Medulla oblongata (tissue), 1 donor: ENCODE data around the gene CFAP45.

ENCODE experiments used
- DNase-seq: peaks from one replicate; pipeline ENCODE4 v3.0.0-alpha.2; 2015; ENCODE audit errors: extremely low spot score

CFAP45 gene

GRCh38 chr1:159853417-159854115 is 46.4 kb downstream of the CFAP45 start:
- DNase-seq, result no peak

- no peak for DNase-seq
These were observed 48.6 kb downstream of the CFAP45 start for GRCh38 chr1:159851407-159851806.

GRCh38 chr1:159849626-159850366 is 50.2 kb downstream of the CFAP45 start:
- no peak for DNase-seq

GRCh38 chr1:159848326-159848725 is 51.6 kb downstream of the CFAP45 start:
- no peak for DNase-seq

- no peak for DNase-seq
These were observed 52.7 kb downstream of the CFAP45 start for GRCh38 chr1:159847231-159847630.

- no peak for DNase-seq
These were observed 54.0 kb downstream of the CFAP45 start for GRCh38 chr1:159845751-159846629.

- no peak for DNase-seq
These were observed 56.5 kb downstream of the CFAP45 start for GRCh38 chr1:159843459-159843858.

GRCh38 chr1:159841749-159842148 is 58.2 kb downstream of the CFAP45 start:
- no peak for DNase-seq

GRCh38 chr1:159839116-159839849 is 60.7 kb downstream of the CFAP45 start:
- no peak for DNase-seq

- no peak for DNase-seq
These were observed 61.2 kb downstream of the CFAP45 start for GRCh38 chr1:159838715-159839114.

- DNase-seq, result no peak
These were observed 64.0 kb downstream of the CFAP45 start for GRCh38 chr1:159835862-159836525.

GRCh38 chr1:159835356-159835755 is 64.6 kb downstream of the CFAP45 start:
- DNase-seq, result no peak

GRCh38 chr1:159832309-159832708 is 67.7 kb downstream of the CFAP45 start:
- DNase-seq, result no peak

- DNase-seq, result no peak
These were observed 68.4 kb downstream of the CFAP45 start for GRCh38 chr1:159831412-159832141.

- DNase-seq, result no peak
These were observed 69.2 kb downstream of the CFAP45 start for GRCh38 chr1:159830722-159831121.

- DNase-seq, result no peak
These were observed 70.0 kb downstream of the CFAP45 start for GRCh38 chr1:159829822-159830465.

GRCh38 chr1:159829273-159829634 is 70.7 kb downstream of the CFAP45 start:
- DNase-seq, result peak; percentile 84

GRCh38 chr1:159828581-159829272 is 71.2 kb downstream of the CFAP45 start:
- no peak for DNase-seq

- no peak for DNase-seq
These were observed 71.8 kb downstream of the CFAP45 start for GRCh38 chr1:159828176-159828575.
